Measurements from ENCODE around the gene TCAP. TPM values are rescaled to one million over a fixed set of nuclear protein-coding genes. Genes with fewer than 3 reads are reported as not detected.

Gene TCAP
- polyA plus RNA-seq, 12 donors, result 67.9 to 455 (median 247) TPM; not detected in 1

- no peak for DNase-seq
Measured at GRCh38 chr17:39643271-39643670, 21.9 kb upstream of the TCAP start.

- DNase-seq, result no peak
Measured at GRCh38 chr17:39647256-39647655, 17.9 kb upstream of the TCAP start.

- no peak for DNase-seq
Measured at GRCh38 chr17:39648616-39649366, 16.4 kb upstream of the TCAP start.

- no peak for DNase-seq
Measured at GRCh38 chr17:39650121-39650579, 15.0 kb upstream of the TCAP start.

- DNase-seq, result no peak
Measured at GRCh38 chr17:39651923-39652586, 13.1 kb upstream of the TCAP start.

GRCh38 chr17:39652587-39653315 lies 12.4 kb upstream of the TCAP start:
- DNase-seq, result no peak

GRCh38 chr17:39653316-39653661 lies 11.9 kb upstream of the TCAP start:
- DNase-seq, result no peak

GRCh38 chr17:39653662-39654331 lies 11.4 kb upstream of the TCAP start:
- no peak for DNase-seq

- no peak for DNase-seq
Measured at GRCh38 chr17:39655105-39655504, 10.0 kb upstream of the TCAP start.

GRCh38 chr17:39658346-39658745 lies 6.8 kb upstream of the TCAP start:
- no peak for DNase-seq

- no peak for DNase-seq
Measured at GRCh38 chr17:39658760-39659159, 6.4 kb upstream of the TCAP start.

GRCh38 chr17:39659279-39660010 lies 5.7 kb upstream of the TCAP start:
- DNase-seq, result no peak

- DNase-seq, result no peak
Measured at GRCh38 chr17:39660011-39660360, 5.2 kb upstream of the TCAP start.

- no peak for DNase-seq
Measured at GRCh38 chr17:39660397-39661385, 4.5 kb upstream of the TCAP start.

- no peak for DNase-seq
Measured at GRCh38 chr17:39661744-39662541, 3.2 kb upstream of the TCAP start.

- no peak for DNase-seq
Measured at GRCh38 chr17:39662551-39663339, 2.4 kb upstream of the TCAP start.

GRCh38 chr17:39663340-39663687 lies 1.8 kb upstream of the TCAP start:
- DNase-seq, result no peak

- no peak for DNase-seq
Measured at GRCh38 chr17:39663688-39664580, 1.2 kb upstream of the TCAP start.

All from muscle of arm (tissue), 12 donors.